Glutamatergic neuron (in vitro differentiated cells): Measurements from ENCODE around the gene HAT1. TPM values are rescaled to one million over a fixed set of nuclear protein-coding genes. Genes with fewer than 3 reads are reported as not detected.

Experiments
- DNase-seq: peaks from one replicate; pipeline ENCODE4 v3.0.0; 2022
- H3K27ac Mint-ChIP-seq: one replicate; pipeline ENCODE4 v1.8.0; 2020; ENCODE audit warnings: mild to moderate bottlenecking, mixed read lengths, inconsistent platforms; ENCODE audit not compliant: unreplicated experiment
- H3K27me3 Mint-ChIP-seq: one replicate; pipeline ENCODE4 v1.8.0; 2020; ENCODE audit warnings: mild to moderate bottlenecking, moderate library complexity, mixed read lengths, inconsistent platforms; ENCODE audit not compliant: unreplicated experiment
- H3K36me3 Mint-ChIP-seq: one replicate; pipeline ENCODE4 v1.8.0; 2020; ENCODE audit warnings: mild to moderate bottlenecking, mixed read lengths, inconsistent platforms; ENCODE audit not compliant: unreplicated experiment
- H3K4me1 Mint-ChIP-seq: one replicate; pipeline ENCODE4 v1.8.0; 2020; ENCODE audit warnings: mild to moderate bottlenecking, low read depth, mixed read lengths, inconsistent platforms; ENCODE audit not compliant: unreplicated experiment
- H3K4me3 Mint-ChIP-seq: one replicate; pipeline ENCODE4 v1.8.0; 2020; ENCODE audit warnings: mild to moderate bottlenecking, mixed read lengths, inconsistent platforms; ENCODE audit not compliant: unreplicated experiment
- H3K9me3 Mint-ChIP-seq: one replicate; pipeline ENCODE4 v1.8.0; 2020; ENCODE audit warnings: mild to moderate bottlenecking, moderate library complexity, mixed read lengths, inconsistent platforms; ENCODE audit not compliant: unreplicated experiment
- total RNA-seq: library from RNA; stranded (reverse); fragmentation: NEBNext Ultra II Directional; extraction: Animal tissue kit (Norgen Biotek cat#: 25700); gene quantifications from one replicate; pipeline ENCODE4 v1.2.1, GENCODE V29; 2021; ENCODE audit not compliant: unreplicated experiment
- TF ChIP-seq, protein P1 (sequence below): fragments of 200-600 bp; sonication (generic); IDR thresholded peaks from one replicate; pipeline ENCODE4 v1.5.0; 2021; ENCODE audit not compliant: partially characterized antibody, unreplicated experiment

Gene HAT1
- total RNA-seq, 1 donor from 2014 or later: 19.9 TPM

DNA sequence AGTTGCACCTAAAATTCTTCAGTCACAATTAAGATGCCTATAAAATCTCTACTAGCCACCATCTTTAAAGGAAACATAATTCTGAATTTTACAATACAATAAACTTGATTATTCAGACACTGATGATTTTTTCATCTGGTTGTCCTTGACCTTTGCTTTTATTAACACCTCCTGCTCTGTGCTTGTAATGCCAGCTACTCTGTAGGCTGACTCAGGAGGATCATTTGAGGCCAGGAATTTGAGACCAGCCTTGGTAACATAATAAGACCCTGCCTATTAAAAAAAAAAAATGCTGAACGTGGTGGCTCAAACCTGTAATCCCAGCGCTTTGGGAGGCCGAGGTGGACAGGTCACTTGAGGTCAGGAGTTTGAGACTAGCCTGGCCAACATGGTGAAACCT, 38.3 kb downstream of the HAT1 start:
- no peaks in the 10 kb centered on the region for H3K27me3 Mint-ChIP-seq
- no peak overlapping the region for H3K4me3 Mint-ChIP-seq
- DNase-seq: no peak
- TF ChIP-seq, protein P1, sequence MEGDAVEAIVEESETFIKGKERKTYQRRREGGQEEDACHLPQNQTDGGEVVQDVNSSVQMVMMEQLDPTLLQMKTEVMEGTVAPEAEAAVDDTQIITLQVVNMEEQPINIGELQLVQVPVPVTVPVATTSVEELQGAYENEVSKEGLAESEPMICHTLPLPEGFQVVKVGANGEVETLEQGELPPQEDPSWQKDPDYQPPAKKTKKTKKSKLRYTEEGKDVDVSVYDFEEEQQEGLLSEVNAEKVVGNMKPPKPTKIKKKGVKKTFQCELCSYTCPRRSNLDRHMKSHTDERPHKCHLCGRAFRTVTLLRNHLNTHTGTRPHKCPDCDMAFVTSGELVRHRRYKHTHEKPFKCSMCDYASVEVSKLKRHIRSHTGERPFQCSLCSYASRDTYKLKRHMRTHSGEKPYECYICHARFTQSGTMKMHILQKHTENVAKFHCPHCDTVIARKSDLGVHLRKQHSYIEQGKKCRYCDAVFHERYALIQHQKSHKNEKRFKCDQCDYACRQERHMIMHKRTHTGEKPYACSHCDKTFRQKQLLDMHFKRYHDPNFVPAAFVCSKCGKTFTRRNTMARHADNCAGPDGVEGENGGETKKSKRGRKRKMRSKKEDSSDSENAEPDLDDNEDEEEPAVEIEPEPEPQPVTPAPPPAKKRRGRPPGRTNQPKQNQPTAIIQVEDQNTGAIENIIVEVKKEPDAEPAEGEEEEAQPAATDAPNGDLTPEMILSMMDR: no peak
- no peaks in the 10 kb centered on the region for H3K36me3 Mint-ChIP-seq
- H3K4me1 Mint-ChIP-seq: no peaks in the 10 kb centered on the region
- H3K9me3 Mint-ChIP-seq: no peaks in the 10 kb centered on the region
- no peak overlapping the region for H3K27ac Mint-ChIP-seq

- no peaks in the 10 kb centered on the region for H3K9me3 Mint-ChIP-seq
- no peak for DNase-seq
- no peaks in the 10 kb centered on the region for H3K4me1 Mint-ChIP-seq
- TF ChIP-seq, protein P1: no peak
- H3K4me3 Mint-ChIP-seq: no peak overlapping the region
- no peak overlapping the region for H3K27ac Mint-ChIP-seq
- H3K27me3 Mint-ChIP-seq: no peaks in the 10 kb centered on the region
- H3K36me3 Mint-ChIP-seq: no peaks in the 10 kb centered on the region
Measured at GRCh38 chr2:171963198-171963597, 40.9 kb downstream of the HAT1 start.

GRCh38 chr2:171964308-171964707, 42.0 kb downstream of the HAT1 start:
- no peak overlapping the region for H3K27ac Mint-ChIP-seq
- no peaks in the 10 kb centered on the region for H3K27me3 Mint-ChIP-seq
- DNase-seq: no peak
- no peaks in the 10 kb centered on the region for H3K36me3 Mint-ChIP-seq
- H3K9me3 Mint-ChIP-seq: no peaks in the 10 kb centered on the region
- TF ChIP-seq, protein P1: no peak
- H3K4me3 Mint-ChIP-seq: no peak overlapping the region
- H3K4me1 Mint-ChIP-seq: no peaks in the 10 kb centered on the region

GRCh38 chr2:171965238-171965637, 43.0 kb downstream of the HAT1 start:
- Mint-ChIP-seq H3K36me3 (no peaks in the 10 kb centered on the region), H3K4me1 (no peaks in the 10 kb centered on the region), H3K27me3 (no peaks in the 10 kb centered on the region), H3K27ac (no peak overlapping the region), H3K4me3 (no peak overlapping the region), H3K9me3 (no peaks in the 10 kb centered on the region)
- TF ChIP-seq, protein P1: no peak
- DNase-seq: no peak

DNA sequence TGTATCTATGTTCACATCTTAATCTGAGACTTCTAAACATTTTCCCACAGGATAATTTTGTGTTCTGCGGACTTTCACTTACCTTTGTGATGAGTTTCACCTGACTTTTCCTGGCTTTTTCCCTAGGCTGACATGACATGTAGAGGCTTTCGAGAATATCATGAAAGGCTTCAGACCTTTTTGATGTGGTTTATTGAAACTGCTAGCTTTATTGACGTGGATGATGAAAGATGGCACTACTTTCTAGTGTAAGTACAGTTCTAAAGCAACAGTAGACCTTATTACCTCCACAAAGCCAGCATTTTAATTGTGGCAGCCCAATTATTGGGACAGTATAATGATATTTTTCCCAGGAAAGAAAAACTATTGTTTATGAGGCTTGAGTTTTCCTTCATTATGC, 43.4 kb downstream of the HAT1 start:
- DNase-seq: no peak
- Mint-ChIP-seq H3K36me3 (no peaks in the 10 kb centered on the region), H3K27me3 (no peaks in the 10 kb centered on the region), H3K4me1 (no peaks in the 10 kb centered on the region), H3K9me3 (no peaks in the 10 kb centered on the region), H3K4me3 (no peak overlapping the region), H3K27ac (no peak overlapping the region)
- TF ChIP-seq, protein P1: no peak
